ENCODE results near the gene TMEM8B.

The TMEM8B gene

GRCh38 chr9:35829084-35829763, at the start of gene TMEM8B:
Gene TMEM8B (plus strand): TSS chr9:35829228. CDS start chr9:35829448, 220 bp downstream.
- DNase-seq (ENCODE audit: low spot score) = peak; percentile 82

GRCh38 chr9:35781066-35781465, 48.0 kb upstream of the TMEM8B start:
- DNase-seq (ENCODE audit: low spot score) = no peak

- no peak for DNase-seq (ENCODE audit: low spot score)
Observed at GRCh38 chr9:35783418-35783817, 45.6 kb upstream of the TMEM8B start.

GRCh38 chr9:35789541-35789940, 39.5 kb upstream of the TMEM8B start:
- no peak for DNase-seq (ENCODE audit: low spot score)

- no peak for DNase-seq (ENCODE audit: low spot score)
Observed at GRCh38 chr9:35790025-35790384, 39.0 kb upstream of the TMEM8B start.

- peak; percentile 77 for DNase-seq (ENCODE audit: low spot score)
Observed at GRCh38 chr9:35790385-35791296, 38.4 kb upstream of the TMEM8B start.

GRCh38 chr9:35791297-35791921, 37.6 kb upstream of the TMEM8B start, which contains the start of gene NPR2:
Gene NPR2 (plus strand): TSS chr9:35791591. CDS start chr9:35792409, 818 bp downstream.
- DNase-seq (ENCODE audit: low spot score) = peak; percentile 30

- DNase-seq (ENCODE audit: low spot score) = no peak
Observed at GRCh38 chr9:35792024-35792813, 36.8 kb upstream of the TMEM8B start.

GRCh38 chr9:35792826-35793225, 36.2 kb upstream of the TMEM8B start:
- DNase-seq (ENCODE audit: low spot score) = no peak

- no peak for DNase-seq (ENCODE audit: low spot score)
Observed at GRCh38 chr9:35793461-35793860, 35.6 kb upstream of the TMEM8B start.

- DNase-seq (ENCODE audit: low spot score) = peak; percentile 65
Observed at GRCh38 chr9:35795695-35796094, 33.3 kb upstream of the TMEM8B start.

GRCh38 chr9:35797311-35798109, 31.5 kb upstream of the TMEM8B start:
- no peak for DNase-seq (ENCODE audit: low spot score)

- DNase-seq (ENCODE audit: low spot score) = peak; percentile 98
Observed at GRCh38 chr9:35798658-35799374, 30.2 kb upstream of the TMEM8B start.

GRCh38 chr9:35800530-35800929, 28.5 kb upstream of the TMEM8B start:
- DNase-seq (ENCODE audit: low spot score) = no peak

- DNase-seq (ENCODE audit: low spot score) = no peak
Observed at GRCh38 chr9:35801328-35802128, 27.5 kb upstream of the TMEM8B start.

- no peak for DNase-seq (ENCODE audit: low spot score)
Observed at GRCh38 chr9:35806101-35806500, 22.9 kb upstream of the TMEM8B start.

- no peak for DNase-seq (ENCODE audit: low spot score)
Observed at GRCh38 chr9:35808433-35808832, 20.6 kb upstream of the TMEM8B start.

- DNase-seq (ENCODE audit: low spot score) = no peak
Observed at GRCh38 chr9:35810122-35810521, 18.9 kb upstream of the TMEM8B start.

- no peak for DNase-seq (ENCODE audit: low spot score)
Observed at GRCh38 chr9:35811381-35812024, 17.5 kb upstream of the TMEM8B start.
